Thoracic aorta (tissue), 2 donors: ENCODE data around the gene ANKRD6. TPM values are rescaled to one million over a fixed set of nuclear protein-coding genes. Genes with fewer than 3 reads are reported as not detected.
"Not testable (repeated sequence)": the region's sequence is repeated elsewhere in the genome, so short reads cannot be mapped to it uniquely, and the experiment has no call there.

ENCODE experiments used
- ATAC-seq: fragments of 150-250 bp; one replicate; pipeline ENCODE4 v1.8.0; 2017; ENCODE audit warnings: low read depth; ENCODE audit not compliant: insufficient number of reproducible peaks, low FRiP score
- DNase-seq: peaks from one replicate; pipeline ENCODE4 v3.0.0-alpha.2; 2020; ENCODE audit warnings: low spot score
- H3K27ac ChIP-seq, 2 donors: fragments of 200-600 bp; sonication (generic); 1 replicate in 1 of 2; 2 replicates in 1 of 2; pipeline ENCODE4 v1.5.1; 2016; ENCODE audit warnings: mild to moderate bottlenecking in 2 of 2, moderate library complexity in 2 of 2
- H3K27me3 ChIP-seq: fragments of 200-600 bp; sonication (generic); replicated peaks from 2 replicates; pipeline ENCODE4 v1.6.0; 2016; ENCODE audit warnings: mild to moderate bottlenecking; ENCODE audit not compliant: insufficient read depth
- H3K36me3 ChIP-seq: fragments of 200-600 bp; sonication (generic); one replicate; pipeline ENCODE4 v1.5.1; 2016
- H3K4me1 ChIP-seq, 2 donors: fragments of 200-600 bp; sonication (generic); 1 replicate in 1 of 2; 2 replicates in 1 of 2; pipeline versions ENCODE4 v1.5.1 to v1.6.0; 2016; ENCODE audit warnings: low read depth in 2 of 2, mild to moderate bottlenecking in 1 of 2; ENCODE audit not compliant: control insufficient read depth in 1 of 2
- H3K4me3 ChIP-seq: fragments of 200-600 bp; sonication (generic); 2 replicates; pipeline ENCODE4 v1.5.1; 2016; ENCODE audit warnings: mild to moderate bottlenecking
- H3K9me3 ChIP-seq: fragments of 200-600 bp; sonication (generic); 2 replicates; pipeline ENCODE4 v1.5.1; 2016
- CTCF ChIP-seq: fragments of 200-600 bp; sonication (generic); IDR thresholded peaks from one replicate; pipeline ENCODE4 v1.5.1; 2019; ENCODE audit warnings: antibody characterized with exemption
- total RNA-seq, 2 donors: library from RNA; depleted of rRNA; stranded (reverse); fragments of >200 nt; gene quantifications; one replicate each; pipeline versions ENCODE4 v1.1.0 to v1.2.3, GENCODE V29; 2016

Gene ANKRD6
- total RNA-seq, 2 donors from 2014 or later = 35.3 to 91.9 TPM

DNA sequence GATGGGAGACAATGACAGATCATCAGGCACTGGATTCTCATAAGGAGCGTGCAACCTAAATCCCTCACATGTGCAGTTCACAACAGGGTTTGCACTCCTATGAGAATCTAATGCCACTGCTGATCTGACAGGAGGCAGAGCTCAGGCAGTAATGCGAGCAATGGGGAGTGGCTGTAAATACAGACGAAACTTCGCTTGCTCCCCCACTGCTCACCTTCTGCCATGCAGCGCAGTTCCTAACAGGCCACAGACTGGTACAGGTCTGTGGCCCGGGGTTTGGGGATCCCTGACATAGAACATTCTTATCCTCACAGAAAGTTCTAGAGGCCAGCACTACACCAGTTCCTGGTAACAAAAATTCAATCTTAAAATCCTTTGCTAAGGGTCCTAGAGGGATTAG is 44.1 kb upstream of the ANKRD6 start:
- DNase-seq = no peak
- Histone ChIP-seq H3K4me1 (no peaks in the 10 kb centered on the region), H3K9me3 (no peaks in the 10 kb centered on the region), H3K27me3 (no peaks in the 10 kb centered on the region), H3K36me3 (no peaks in the 10 kb centered on the region), H3K4me3 (no peak overlapping the region), H3K27ac (no peak overlapping the region)
- no peak for TF ChIP-seq CTCF
- no peak for ATAC-seq

DNA sequence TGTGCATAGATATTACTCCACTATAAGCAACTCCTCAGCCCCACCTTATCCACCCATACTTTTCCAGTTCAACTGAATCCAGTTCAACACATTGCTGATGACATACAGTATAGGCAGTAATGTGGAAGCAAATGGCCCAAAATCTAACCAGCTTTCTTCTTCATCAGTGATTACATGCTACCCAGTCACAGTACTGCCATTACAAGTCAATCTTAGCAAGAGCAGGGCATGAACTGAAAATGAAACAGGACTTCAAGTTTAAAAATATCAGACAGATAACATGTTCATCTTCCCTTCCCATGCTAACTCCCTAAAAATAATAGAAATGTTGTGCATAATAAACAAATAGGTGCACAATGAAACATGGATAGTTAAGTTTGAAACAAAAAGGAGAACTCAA is 40.1 kb upstream of the ANKRD6 start:
- H3K4me3 ChIP-seq = no peak overlapping the region
- no peaks in the 10 kb centered on the region for H3K36me3 ChIP-seq
- TF ChIP-seq CTCF = no peak
- ATAC-seq = no peak
- H3K27me3 ChIP-seq = no peaks in the 10 kb centered on the region
- no peak for DNase-seq
- no peak overlapping the region for H3K27ac ChIP-seq
- H3K4me1 ChIP-seq = no peaks in the 10 kb centered on the region
- H3K9me3 ChIP-seq = no peaks in the 10 kb centered on the region

GRCh38 chr6:89393659-89394058 is 39.3 kb upstream of the ANKRD6 start:
- Histone ChIP-seq H3K9me3 (no peaks in the 10 kb centered on the region), H3K4me3 (no peak overlapping the region), H3K36me3 (no peaks in the 10 kb centered on the region), H3K27ac (no peak overlapping the region), H3K27me3 (no peaks in the 10 kb centered on the region), H3K4me1 (no peaks in the 10 kb centered on the region)
- DNase-seq (no peak), ATAC-seq (no peak)
- TF ChIP-seq CTCF = no peak

DNA sequence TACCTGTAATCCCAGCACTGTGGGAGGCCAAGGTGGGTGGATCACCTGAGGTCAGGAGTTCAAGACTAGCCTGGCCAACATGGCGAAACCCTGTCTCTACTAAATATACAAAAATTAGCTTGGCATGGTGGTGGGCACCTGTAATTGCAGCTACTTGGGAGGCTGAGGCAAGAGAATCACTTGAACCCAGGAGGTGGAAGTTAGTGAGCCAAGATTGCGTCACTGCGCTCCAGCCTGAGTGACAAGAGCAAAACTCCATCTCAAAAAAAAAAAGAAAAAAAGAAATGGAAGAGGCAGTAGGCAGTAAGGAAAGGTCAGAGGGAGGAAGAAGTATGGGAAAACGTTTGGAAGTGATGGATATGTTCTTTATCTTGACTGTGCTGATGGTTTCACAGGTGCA is 35.1 kb upstream of the ANKRD6 start:
- H3K9me3 ChIP-seq, H3K27ac ChIP-seq, H3K4me1 ChIP-seq, H3K4me3 ChIP-seq, ATAC-seq, DNase-seq, H3K27me3 ChIP-seq, H3K36me3 ChIP-seq: not testable (repeated sequence)

DNA sequence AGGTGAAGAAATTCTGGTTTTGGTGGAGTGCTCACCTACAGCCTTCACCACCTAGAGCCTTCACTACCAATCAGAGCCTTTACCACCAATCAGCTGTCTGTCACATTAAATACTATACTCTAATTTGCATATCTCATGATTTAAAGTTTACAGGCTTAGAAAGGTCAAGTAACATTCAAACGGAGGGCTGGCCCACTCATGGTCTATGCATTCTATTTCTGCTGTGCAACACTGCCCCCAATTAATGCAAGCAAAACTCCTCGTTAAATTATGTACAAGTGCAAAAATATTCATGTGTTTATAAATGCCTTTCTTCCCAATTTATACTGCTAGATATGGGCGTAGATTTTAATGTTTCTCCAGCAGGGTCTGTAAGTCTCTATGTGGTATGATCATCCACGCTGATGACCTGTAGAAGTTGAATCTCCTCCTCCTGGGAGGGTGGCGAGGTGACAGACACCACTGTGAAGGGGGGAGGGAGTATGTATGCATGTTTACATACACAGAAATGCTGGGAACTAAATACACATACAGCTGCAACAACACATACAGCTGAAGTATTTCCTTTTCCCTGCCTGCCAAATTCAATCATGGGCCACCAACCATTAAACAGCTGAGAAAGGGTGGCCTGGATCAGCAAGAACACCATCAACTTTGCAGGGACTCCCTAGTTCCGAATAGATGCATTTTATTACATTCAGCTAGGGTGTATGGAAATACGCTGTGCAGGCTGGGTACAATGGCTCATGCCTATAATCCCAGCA is 34.0 kb upstream of the ANKRD6 start:
- Histone ChIP-seq H3K9me3 (no peaks in the 10 kb centered on the region), H3K4me1 (no peaks in the 10 kb centered on the region), H3K27me3 (no peaks in the 10 kb centered on the region), H3K4me3 (no peak overlapping the region), H3K36me3 (no peaks in the 10 kb centered on the region), H3K27ac (no peak overlapping the region)
- ATAC-seq (no peak), DNase-seq (no peak)
- TF ChIP-seq CTCF = no peak

- DNase-seq = no peak
- no peak for ATAC-seq
- no peak overlapping the region for H3K27ac ChIP-seq
- no peaks in the 10 kb centered on the region for H3K4me1 ChIP-seq
- no peak overlapping the region for H3K4me3 ChIP-seq
- TF ChIP-seq CTCF = no peak
- no peaks in the 10 kb centered on the region for H3K9me3 ChIP-seq
- no peaks in the 10 kb centered on the region for H3K36me3 ChIP-seq
- no peaks in the 10 kb centered on the region for H3K27me3 ChIP-seq
Observed at GRCh38 chr6:89400050-89400449, 32.9 kb upstream of the ANKRD6 start.
